Activated CD8-positive, alpha-beta memory T cell treated with anti-CD3 and anti-CD28 coated beads, Interleukin-2, amount 10 ng/mL, durations not matched to agents 7 days and 5 days (primary cell): ENCODE measurements around the gene MTARC1. TPM values are rescaled to one million over a fixed set of nuclear protein-coding genes. Genes with fewer than 3 reads are reported as not detected.

Source experiments
- ATAC-seq: fragments of 150-1000 bp; cut with Tn5 transposase; one replicate; pipeline ENCODE4 v1.10.0; 2021; ENCODE audit warnings: moderate library complexity
- CTCF ChIA-PET: fragments of 350-600 bp; sonication (Branson Sonifier 250); formaldehyde crosslinking; loops from one replicate; lab custom pipeline; 2021; ENCODE audit warnings: antibody characterized with exemption; lab: Charles Lee
- DNase-seq: peaks from one replicate; pipeline ENCODE4 v3.0.0-alpha.2; 2020
- H3K27ac Mint-ChIP-seq: one replicate; pipeline ENCODE4 v1.8.0; 2021; ENCODE audit warnings: mild to moderate bottlenecking, mixed read lengths
- H3K27me3 Mint-ChIP-seq: one replicate; pipeline ENCODE4 v1.8.0; 2021; ENCODE audit warnings: mixed read lengths
- H3K36me3 Mint-ChIP-seq: one replicate; pipeline ENCODE4 v1.8.0; 2021; ENCODE audit warnings: mild to moderate bottlenecking, mixed read lengths
- H3K4me1 Mint-ChIP-seq: one replicate; pipeline ENCODE4 v1.8.0; 2021; ENCODE audit warnings: mixed read lengths
- H3K4me3 Mint-ChIP-seq: one replicate; pipeline ENCODE4 v1.8.0; 2021; ENCODE audit warnings: mild to moderate bottlenecking, moderate library complexity, mixed read lengths
- H3K9me3 Mint-ChIP-seq: one replicate; pipeline ENCODE4 v1.8.0; 2022; ENCODE audit warnings: low read depth, mixed read lengths
- total RNA-seq, 2 experiments: library from RNA; stranded (reverse); gene quantifications; one replicate each; pipeline ENCODE4 v1.2.3, GENCODE V29; 2021

MTARC1 gene
- total RNA-seq, 2 experiments from 2014 or later: not detected

GRCh38 chr1:220798338-220798737, 11.6 kb downstream of the MTARC1 start:
- Mint-ChIP-seq H3K4me3 (no peak overlapping the region), H3K27me3 (no peaks in the 10 kb centered on the region), H3K9me3 (no peaks in the 10 kb centered on the region), H3K27ac (no peak overlapping the region), H3K4me1 (no peaks in the 10 kb centered on the region), H3K36me3 (no peaks in the 10 kb centered on the region)
- DNase-seq (no peak), ATAC-seq (no peak)
- CTCF ChIA-PET: no interaction called here

- no peak for ATAC-seq
- Mint-ChIP-seq H3K36me3 (no peaks in the 10 kb centered on the region), H3K27me3 (no peaks in the 10 kb centered on the region), H3K27ac (no peak overlapping the region), H3K4me1 (no peaks in the 10 kb centered on the region), H3K9me3 (no peaks in the 10 kb centered on the region), H3K4me3 (no peak overlapping the region)
- no peak for DNase-seq
- CTCF ChIA-PET: no interaction called here
Measured at GRCh38 chr1:220800262-220800661, 13.5 kb downstream of the MTARC1 start.

- Mint-ChIP-seq H3K4me1 (no peaks in the 10 kb centered on the region), H3K36me3 (no peaks in the 10 kb centered on the region), H3K9me3 (no peaks in the 10 kb centered on the region), H3K27me3 (peaks cover 4% of the 10 kb centered on the region), H3K4me3 (no peak overlapping the region), H3K27ac (no peak overlapping the region)
- ATAC-seq (no peak), DNase-seq (no peak)
- CTCF ChIA-PET: no interaction called here
Measured at GRCh38 chr1:220803401-220804201, 16.9 kb downstream of the MTARC1 start.

GRCh38 chr1:220804202-220804586, 17.5 kb downstream of the MTARC1 start:
- no peak for DNase-seq
- Mint-ChIP-seq H3K27me3 (peaks cover 4% of the 10 kb centered on the region), H3K9me3 (no peaks in the 10 kb centered on the region), H3K4me1 (no peaks in the 10 kb centered on the region), H3K36me3 (no peaks in the 10 kb centered on the region), H3K27ac (no peak overlapping the region), H3K4me3 (no peak overlapping the region)
- CTCF ChIA-PET: no interaction called here
- no peak for ATAC-seq

GRCh38 chr1:220806408-220806807, 19.7 kb downstream of the MTARC1 start:
- Mint-ChIP-seq H3K9me3 (no peaks in the 10 kb centered on the region), H3K4me3 (no peak overlapping the region), H3K27me3 (peaks cover 10% of the 10 kb centered on the region), H3K4me1 (peaks cover 6% of the 10 kb centered on the region), H3K27ac (no peak overlapping the region), H3K36me3 (no peaks in the 10 kb centered on the region)
- DNase-seq (peak; percentile 9), ATAC-seq (no peak)
- CTCF ChIA-PET: interaction anchor here (1.2 to 1.6 kb wide), 2 partner anchors 17 to 30 kb away, joined by 3 read pairs; no protein-coding TSS in a partner anchor

GRCh38 chr1:220807726-220808125, 21.0 kb downstream of the MTARC1 start:
- Mint-ChIP-seq H3K9me3 (no peaks in the 10 kb centered on the region), H3K4me1 (peaks cover 6% of the 10 kb centered on the region), H3K27ac (no peak overlapping the region), H3K36me3 (no peaks in the 10 kb centered on the region), H3K27me3 (peaks cover 10% of the 10 kb centered on the region), H3K4me3 (no peak overlapping the region)
- CTCF ChIA-PET: interaction anchor here (1.2 to 1.6 kb wide), 2 partner anchors 18 to 31 kb away, joined by 3 read pairs; no protein-coding TSS in a partner anchor
- DNase-seq (no peak), ATAC-seq (no peak)

- CTCF ChIA-PET: interaction anchor here (2.2 kb wide), 1 partner anchor 395 kb away, joined by 12 read pairs; no protein-coding TSS in a partner anchor
- no peak overlapping the region for H3K27ac Mint-ChIP-seq
- no peak overlapping the region for H3K4me3 Mint-ChIP-seq
- DNase-seq: peak; percentile 9
- no peak for ATAC-seq
- peaks cover 6% of the 10 kb centered on the region for H3K4me1 Mint-ChIP-seq
- peaks cover 10% of the 10 kb centered on the region for H3K27me3 Mint-ChIP-seq
- no peaks in the 10 kb centered on the region for H3K36me3 Mint-ChIP-seq
- no peaks in the 10 kb centered on the region for H3K9me3 Mint-ChIP-seq
Measured at GRCh38 chr1:220808345-220809186, 21.9 kb downstream of the MTARC1 start.

- Mint-ChIP-seq H3K27ac (no peak overlapping the region), H3K36me3 (no peaks in the 10 kb centered on the region), H3K4me3 (no peak overlapping the region), H3K4me1 (peaks cover 6% of the 10 kb centered on the region), H3K27me3 (peaks cover 10% of the 10 kb centered on the region), H3K9me3 (no peaks in the 10 kb centered on the region)
- ATAC-seq: no peak
- CTCF ChIA-PET: interaction anchor here (2.2 kb wide), 1 partner anchor 394 kb away, joined by 12 read pairs; no protein-coding TSS in a partner anchor
- no peak for DNase-seq
Measured at GRCh38 chr1:220809187-220809550, 22.5 kb downstream of the MTARC1 start.

GRCh38 chr1:220809704-220810103, 23.0 kb downstream of the MTARC1 start:
- Mint-ChIP-seq H3K9me3 (no peaks in the 10 kb centered on the region), H3K4me1 (peaks cover 6% of the 10 kb centered on the region), H3K27me3 (peaks cover 10% of the 10 kb centered on the region), H3K4me3 (no peak overlapping the region), H3K36me3 (no peaks in the 10 kb centered on the region), H3K27ac (no peak overlapping the region)
- DNase-seq (no peak), ATAC-seq (peak; percentile 14)
- CTCF ChIA-PET: interaction anchor here (1.0 to 2.2 kb wide), 2 partner anchors 394 to 626 kb away, joined by 7 to 12 read pairs; no protein-coding TSS in a partner anchor

GRCh38 chr1:220810179-220810653, 23.5 kb downstream of the MTARC1 start:
- ATAC-seq (peak; percentile 88), DNase-seq (peak; percentile 79)
- Mint-ChIP-seq H3K4me3 (peak overlapping the region; percentile 37), H3K4me1 (peaks cover 6% of the 10 kb centered on the region), H3K36me3 (no peaks in the 10 kb centered on the region), H3K27ac (no peak overlapping the region), H3K9me3 (no peaks in the 10 kb centered on the region), H3K27me3 (peaks cover 10% of the 10 kb centered on the region)
- CTCF ChIA-PET: interaction anchor here (0.8 to 2.2 kb wide), 3 partner anchors 393 to 626 kb away, joined by 3 to 12 read pairs (median 7); no protein-coding TSS in a partner anchor

- Mint-ChIP-seq H3K27ac (no peak overlapping the region), H3K4me1 (peaks cover 6% of the 10 kb centered on the region), H3K4me3 (no peak overlapping the region), H3K36me3 (no peaks in the 10 kb centered on the region), H3K27me3 (peaks cover 10% of the 10 kb centered on the region), H3K9me3 (no peaks in the 10 kb centered on the region)
- DNase-seq: no peak
- CTCF ChIA-PET: interaction anchor here (0.8 to 2.2 kb wide), 2 partner anchors 392 to 620 kb away, joined by 3 to 12 read pairs; no protein-coding TSS in a partner anchor
- no peak for ATAC-seq
Measured at GRCh38 chr1:220810963-220811362, 24.2 kb downstream of the MTARC1 start.

GRCh38 chr1:220811695-220812094, 25.0 kb downstream of the MTARC1 start:
- CTCF ChIA-PET: no interaction called here
- no peak for ATAC-seq
- H3K4me1 Mint-ChIP-seq: peaks cover 6% of the 10 kb centered on the region

GRCh38 chr1:220812308-220812707, 25.6 kb downstream of the MTARC1 start:
- H3K27me3 Mint-ChIP-seq: peaks cover 6% of the 10 kb centered on the region
- H3K4me1 Mint-ChIP-seq: peaks cover 6% of the 10 kb centered on the region
- no peak overlapping the region for H3K4me3 Mint-ChIP-seq
- H3K36me3 Mint-ChIP-seq: no peaks in the 10 kb centered on the region
- H3K9me3 Mint-ChIP-seq: no peaks in the 10 kb centered on the region
- DNase-seq (no peak), ATAC-seq (no peak)
- no peak overlapping the region for H3K27ac Mint-ChIP-seq
- CTCF ChIA-PET: no interaction called here

More at GRCh38 chr1:220811695-220812094, 25.0 kb downstream of the MTARC1 start:
- no peak for DNase-seq
- Mint-ChIP-seq H3K9me3 (no peaks in the 10 kb centered on the region), H3K27me3 (peaks cover 6% of the 10 kb centered on the region), H3K36me3 (no peaks in the 10 kb centered on the region), H3K27ac (no peak overlapping the region), H3K4me3 (no peak overlapping the region)
